Smooth muscle cell (in vitro differentiated cells): ENCODE measurements around the gene HMGCLL1. TPM values are rescaled to one million over a fixed set of nuclear protein-coding genes. Genes with fewer than 3 reads are reported as not detected.
A peak's percentile ranks its signal among the peaks of the same experiment; 100 is the strongest.

Experiments
- DNase-seq: peaks from one replicate; lab custom pipeline; 2025; ENCODE audit not compliant: unreplicated experiment; lab: John Stamatoyannopoulos, UW
- H2AFZ ChIP-seq: fragments of 200-600 bp; sonication (generic); 2 replicates; pipeline ENCODE4 v1.6.0; 2016; ENCODE audit warnings: antibody characterized with exemption, low read depth, mild to moderate bottlenecking
- H3F3A ChIP-seq: fragments of 200-600 bp; sonication (generic); 2 replicates; pipeline ENCODE4 v1.6.0; 2017; ENCODE audit warnings: antibody characterized with exemption, low read depth
- H3K27ac ChIP-seq: fragments of 200-600 bp; sonication (generic); 2 replicates; pipeline ENCODE4 v1.5.1; 2016; ENCODE audit warnings: low read depth, mild to moderate bottlenecking
- H3K27me3 ChIP-seq: fragments of 200-600 bp; sonication (generic); 2 replicates; pipeline ENCODE4 v1.6.1; 2016; ENCODE audit warnings: low read depth, mild to moderate bottlenecking
- H3K36me3 ChIP-seq: fragments of 200-600 bp; sonication (generic); 2 replicates; pipeline ENCODE4 v1.5.1; 2016; ENCODE audit warnings: low read depth
- H3K4me1 ChIP-seq: fragments of 200-600 bp; sonication (generic); 2 replicates; pipeline ENCODE4 v1.5.1; 2016; ENCODE audit warnings: low read depth
- H3K4me2 ChIP-seq: fragments of 200-600 bp; sonication (generic); 2 replicates; pipeline ENCODE4 v1.6.0; 2016; ENCODE audit warnings: mild to moderate bottlenecking
- H3K4me3 ChIP-seq: fragments of 200-600 bp; sonication (generic); 2 replicates; pipeline ENCODE4 v1.5.1; 2016; ENCODE audit warnings: mild to moderate bottlenecking
- H3K79me2 ChIP-seq: fragments of 200-600 bp; sonication (generic); 2 replicates; pipeline ENCODE4 v1.6.0; 2016; ENCODE audit warnings: low read depth, mild to moderate bottlenecking
- H3K9ac ChIP-seq: fragments of 200-600 bp; sonication (generic); 2 replicates; pipeline ENCODE4 v1.6.0; 2016; ENCODE audit warnings: low read depth
- H3K9me3 ChIP-seq: fragments of 200-600 bp; sonication (generic); replicated peaks from 2 replicates; pipeline ENCODE4 v1.5.1; 2016; ENCODE audit warnings: low read depth
- H4K20me1 ChIP-seq: fragments of 200-600 bp; sonication (generic); 2 replicates; pipeline ENCODE4 v1.6.0; 2016; ENCODE audit warnings: low read depth
- CTCF ChIP-seq: fragments of 200-600 bp; sonication (generic); IDR thresholded peaks from 2 replicates; pipeline ENCODE4 v1.5.1; 2017; ENCODE audit warnings: borderline replicate concordance, mild to moderate bottlenecking, antibody characterized with exemption; ENCODE audit not compliant: insufficient read depth, poor library complexity, severe bottlenecking
- WGBS: methylation state at CpG from one replicate; pipeline ENCODE4 v1.1.7; 2016; ENCODE audit warnings: low lambda C conversion rate; 5-methylcytosine and 5-hydroxymethylcytosine counted together
- polyA plus RNA-seq: library from polyadenylated mRNA; unstranded; fragments of >200 nt; fragmentation: Nextera tagmentation; extraction: Ambion mirVana; gene quantifications from 2 replicates; pipeline ENCODE4 v1.2.1, GENCODE V29; 2016
- total RNA-seq: library from RNA; depleted of rRNA; stranded (reverse); fragments of >200 nt; gene quantifications from 2 replicates; pipeline ENCODE4 v1.2.3, GENCODE V29; 2014

The HMGCLL1 gene
- total and polyA plus RNA-seq, 2 experiments from 2014 or later = not detected

- 75% methylated on average over 7 of the region's 7 CpGs for WGBS
- no peaks in the 10 kb centered on the region for H3K79me2 ChIP-seq
- H2AFZ ChIP-seq = no peak overlapping the region
- H3K27ac ChIP-seq = no peak overlapping the region
- H3K4me3 ChIP-seq = no peak overlapping the region
- no peak for DNase-seq
- H3K9ac ChIP-seq = no peak overlapping the region
- TF ChIP-seq CTCF = no peak
- no peaks in the 10 kb centered on the region for H4K20me1 ChIP-seq
- H3F3A ChIP-seq = no peaks in the 10 kb centered on the region
- no peaks in the 10 kb centered on the region for H3K36me3 ChIP-seq
- no peaks in the 10 kb centered on the region for H3K27me3 ChIP-seq
- no peaks in the 10 kb centered on the region for H3K9me3 ChIP-seq
- no peak overlapping the region for H3K4me2 ChIP-seq
- peaks cover 3% of the 10 kb centered on the region for H3K4me1 ChIP-seq
Observed at GRCh38 chr6:55405474-55406235, 173.3 kb downstream of the HMGCLL1 start.

- H2AFZ ChIP-seq = no peak overlapping the region
- no peaks in the 10 kb centered on the region for H3K9me3 ChIP-seq
- H3K36me3 ChIP-seq = no peaks in the 10 kb centered on the region
- peaks cover 3% of the 10 kb centered on the region for H3K4me1 ChIP-seq
- no peak overlapping the region for H3K9ac ChIP-seq
- no peaks in the 10 kb centered on the region for H3K27me3 ChIP-seq
- no peaks in the 10 kb centered on the region for H3K79me2 ChIP-seq
- H3F3A ChIP-seq = no peaks in the 10 kb centered on the region
- WGBS = 36% methylated on average over 1 of the region's 1 CpG
- H3K4me3 ChIP-seq = no peak overlapping the region
- TF ChIP-seq CTCF = no peak
- no peak overlapping the region for H3K4me2 ChIP-seq
- DNase-seq = no peak
- H3K27ac ChIP-seq = no peak overlapping the region
- H4K20me1 ChIP-seq = no peaks in the 10 kb centered on the region
Observed at GRCh38 chr6:55399351-55399750, 179.6 kb downstream of the HMGCLL1 start.

GRCh38 chr6:55397986-55398385, 181.0 kb downstream of the HMGCLL1 start:
- H3K9ac ChIP-seq = no peak overlapping the region
- H3K9me3 ChIP-seq = no peaks in the 10 kb centered on the region
- H4K20me1 ChIP-seq = no peaks in the 10 kb centered on the region
- no peak for DNase-seq
- no peak overlapping the region for H3K4me2 ChIP-seq
- WGBS = 47% methylated on average over 3 of the region's 3 CpGs
- peak overlapping the region; percentile 0 for H2AFZ ChIP-seq
- no peaks in the 10 kb centered on the region for H3F3A ChIP-seq
- no peaks in the 10 kb centered on the region for H3K27me3 ChIP-seq
- no peak overlapping the region for H3K27ac ChIP-seq
- no peak for TF ChIP-seq CTCF
- no peaks in the 10 kb centered on the region for H3K36me3 ChIP-seq
- H3K4me1 ChIP-seq = no peaks in the 10 kb centered on the region
- H3K79me2 ChIP-seq = no peaks in the 10 kb centered on the region
- no peak overlapping the region for H3K4me3 ChIP-seq

- no peak overlapping the region for H3K4me3 ChIP-seq
- no peaks in the 10 kb centered on the region for H3K9me3 ChIP-seq
- H3K36me3 ChIP-seq = no peaks in the 10 kb centered on the region
- H3K9ac ChIP-seq = no peak overlapping the region
- no peak overlapping the region for H2AFZ ChIP-seq
- no peaks in the 10 kb centered on the region for H4K20me1 ChIP-seq
- TF ChIP-seq CTCF = no peak
- no peak for DNase-seq
- H3K4me2 ChIP-seq = no peak overlapping the region
- no peaks in the 10 kb centered on the region for H3K4me1 ChIP-seq
- WGBS = 55% methylated on average over 3 of the region's 3 CpGs
- H3K79me2 ChIP-seq = no peaks in the 10 kb centered on the region
- H3K27me3 ChIP-seq = no peaks in the 10 kb centered on the region
- no peak overlapping the region for H3K27ac ChIP-seq
- H3F3A ChIP-seq = no peaks in the 10 kb centered on the region
Observed at GRCh38 chr6:55395871-55396270, 183.1 kb downstream of the HMGCLL1 start.
